Activated T-cell treated with anti-CD3 and anti-CD28 coated beads for 48 hours (primary cell): ENCODE measurements around the gene NEUROG2.

ENCODE experiments used
- DNase-seq: peaks from one replicate; pipeline ENCODE4 v3.0.0-alpha.2; 2020; ENCODE audit warnings: low read depth

Gene NEUROG2

DNA sequence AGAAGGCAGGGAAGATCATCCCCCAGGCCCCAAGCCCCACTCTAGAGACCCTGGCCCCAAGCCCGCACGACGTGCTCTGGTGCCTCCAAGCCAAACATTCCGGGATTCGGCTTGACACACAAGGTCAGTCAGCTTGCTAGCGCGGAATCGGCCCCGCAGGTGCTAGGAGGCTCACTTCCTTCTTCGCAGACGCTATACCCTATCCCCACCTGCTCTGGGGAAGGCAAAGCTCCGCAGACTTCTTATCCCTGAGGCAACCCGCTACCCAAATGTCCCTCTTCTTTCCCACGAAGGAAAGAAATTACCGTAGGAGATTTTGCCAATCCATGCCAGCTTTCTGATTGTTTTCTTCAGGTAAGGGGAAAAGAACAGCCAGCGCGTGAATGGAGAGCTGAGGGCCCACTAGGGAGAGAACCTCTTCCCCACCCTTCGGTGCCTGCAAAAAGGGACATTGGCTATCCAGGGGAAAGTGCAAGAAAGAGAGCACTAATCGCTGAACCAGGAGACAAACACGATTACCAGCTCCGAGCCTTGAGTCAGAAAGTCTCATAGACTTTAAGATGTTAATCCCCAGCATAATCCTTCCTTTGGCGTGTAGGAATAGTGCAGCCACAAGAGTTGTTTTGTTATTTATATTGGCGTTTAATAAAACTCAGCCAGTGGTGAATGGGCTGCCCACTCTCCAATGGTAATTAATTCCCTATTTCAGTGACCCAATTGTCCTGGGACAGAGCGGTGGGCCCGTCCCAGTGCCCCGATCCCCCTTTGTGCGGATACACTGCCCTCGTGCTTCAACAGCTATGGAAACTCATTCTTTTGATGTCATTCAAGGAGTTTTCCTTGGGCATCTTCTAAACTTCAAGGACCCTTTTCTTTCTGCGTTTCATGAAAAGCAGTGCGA is 5.4 kb upstream of the NEUROG2 start:
- DNase-seq, result no peak

DNA sequence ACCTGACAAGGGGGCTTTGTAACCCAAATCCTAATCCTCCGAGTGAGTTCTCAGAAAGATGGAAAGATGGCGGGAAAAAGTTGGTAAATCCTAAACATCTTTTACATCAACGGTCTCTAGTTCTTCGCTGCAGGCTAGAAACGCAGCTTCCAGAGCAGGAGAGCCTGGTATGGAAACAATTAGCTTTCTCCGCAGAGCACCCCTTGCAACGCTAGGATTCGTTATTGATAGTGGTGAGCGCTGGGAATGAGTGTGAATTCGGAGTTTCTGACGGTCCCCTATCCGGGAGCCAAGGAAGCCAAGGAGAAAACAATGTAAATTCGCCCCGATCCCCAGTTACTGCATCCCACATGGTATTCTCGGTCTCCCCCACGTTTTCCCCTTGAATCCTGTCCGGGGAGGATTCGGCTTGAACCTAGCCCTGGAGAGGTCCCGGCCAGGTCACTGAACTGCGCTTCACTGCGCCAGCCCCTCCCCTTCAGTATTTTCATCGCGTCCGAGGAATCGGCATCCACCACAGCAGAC is 4.7 kb upstream of the NEUROG2 start:
- DNase-seq, result no peak

DNA sequence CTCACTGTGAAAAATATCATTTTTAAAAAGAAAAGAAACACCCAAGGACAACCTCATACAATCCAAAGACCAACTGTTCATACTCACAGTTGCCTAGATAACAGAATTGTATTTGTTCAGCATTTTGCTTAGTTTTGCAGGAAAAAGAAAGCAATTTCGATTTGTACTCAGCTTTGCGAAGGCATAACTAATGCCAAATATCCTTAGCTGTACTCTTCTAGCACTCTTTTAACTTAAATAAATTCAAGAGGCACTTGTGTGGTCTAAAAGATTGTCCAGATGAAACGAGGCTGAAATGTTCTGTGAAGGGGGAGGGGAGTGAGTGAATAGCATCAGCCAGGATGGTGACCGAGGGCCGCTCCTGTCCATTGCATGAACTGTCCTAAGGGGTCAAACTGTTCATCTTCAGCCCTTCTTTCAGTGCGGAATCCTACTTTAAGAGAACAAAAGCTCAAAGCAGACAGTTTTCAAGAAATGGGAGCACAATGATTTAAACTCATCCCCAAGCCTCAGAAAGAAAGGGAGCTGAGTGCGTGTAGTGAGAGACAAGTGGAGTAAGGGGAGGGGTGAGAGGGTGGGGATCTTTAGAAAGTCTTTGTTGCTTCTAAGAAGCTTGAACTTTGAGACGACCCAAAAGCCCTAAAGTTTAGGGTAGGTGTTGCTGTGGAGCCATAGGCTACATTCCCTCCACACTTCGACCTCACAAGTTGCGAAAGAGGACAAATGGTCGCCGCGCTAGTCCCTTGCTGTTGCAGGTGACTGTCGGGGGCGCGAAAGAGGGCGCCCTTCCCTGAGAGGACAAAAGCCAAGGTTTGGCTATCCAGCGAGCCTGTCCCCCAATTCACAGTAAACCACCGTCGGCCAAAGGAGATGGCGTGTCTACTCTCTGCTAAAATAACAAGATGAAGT is 4.0 kb upstream of the NEUROG2 start:
- DNase-seq, result no peak

DNA sequence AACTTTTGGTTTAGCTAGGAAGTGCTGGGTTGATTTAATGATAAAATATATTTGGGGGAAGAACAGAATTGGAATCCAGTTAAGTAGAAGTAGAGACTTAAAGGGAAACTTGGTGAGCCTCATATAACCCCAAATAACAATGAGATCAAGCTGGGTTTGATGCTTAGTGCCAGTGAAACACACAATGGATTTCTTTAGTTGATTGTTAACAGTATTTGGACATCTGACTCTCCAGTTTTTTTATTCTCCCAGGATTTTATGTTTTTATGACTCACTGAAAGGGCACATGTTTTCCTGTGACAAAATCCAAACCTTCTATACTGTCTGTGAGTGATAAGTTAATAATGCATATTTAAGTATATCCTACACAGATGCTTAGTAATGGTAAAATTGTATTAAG is 2.7 kb upstream of the NEUROG2 start:
- no peak for DNase-seq

DNA sequence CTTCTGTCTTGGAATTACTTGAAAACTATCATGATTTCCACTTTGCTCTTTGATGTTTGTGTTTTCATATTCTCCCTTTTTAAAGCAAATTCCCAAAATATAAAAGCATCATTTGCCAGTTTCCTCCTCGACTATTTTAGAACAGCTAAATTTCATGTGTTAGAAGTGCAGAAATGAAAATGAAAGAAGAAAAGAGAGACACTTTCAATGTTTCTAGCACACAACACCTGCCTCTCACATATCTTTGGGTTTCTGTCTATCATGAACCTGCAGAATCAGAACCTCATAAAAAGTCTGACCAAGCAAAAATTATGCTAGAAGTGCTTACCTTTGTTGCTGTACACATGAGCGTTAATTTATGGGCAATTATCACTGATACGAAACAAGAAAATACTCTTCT is 1.9 kb upstream of the NEUROG2 start:
- DNase-seq, result no peak

DNA sequence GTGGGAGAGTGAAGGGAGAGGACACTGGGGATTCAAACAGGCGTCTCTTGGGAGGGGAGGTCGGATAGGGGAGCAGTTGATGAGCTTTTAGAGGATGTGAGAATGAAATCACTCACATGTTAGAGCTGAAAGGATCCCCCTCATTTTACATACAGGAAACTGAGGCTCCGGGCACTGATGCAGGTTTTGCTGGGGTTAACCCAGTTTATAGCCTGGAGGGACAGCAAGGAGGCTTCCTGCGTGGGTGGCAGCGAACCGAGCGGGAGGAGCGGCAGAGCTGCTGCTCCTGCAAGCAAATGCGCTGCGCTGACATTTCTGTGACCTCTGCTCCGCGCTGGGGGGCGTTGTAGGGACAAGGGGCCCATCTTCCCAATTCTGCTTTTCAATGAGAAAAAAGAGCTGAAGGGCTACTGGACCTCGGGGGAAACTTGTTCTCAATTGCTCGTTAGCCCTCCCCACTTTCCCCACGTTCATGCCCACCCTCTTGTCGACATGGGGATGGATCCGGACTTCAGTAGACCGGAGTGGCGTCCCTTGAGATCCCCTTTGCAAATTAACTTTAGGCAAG is 1.2 kb upstream of the NEUROG2 start:
- DNase-seq, result no peak

DNA sequence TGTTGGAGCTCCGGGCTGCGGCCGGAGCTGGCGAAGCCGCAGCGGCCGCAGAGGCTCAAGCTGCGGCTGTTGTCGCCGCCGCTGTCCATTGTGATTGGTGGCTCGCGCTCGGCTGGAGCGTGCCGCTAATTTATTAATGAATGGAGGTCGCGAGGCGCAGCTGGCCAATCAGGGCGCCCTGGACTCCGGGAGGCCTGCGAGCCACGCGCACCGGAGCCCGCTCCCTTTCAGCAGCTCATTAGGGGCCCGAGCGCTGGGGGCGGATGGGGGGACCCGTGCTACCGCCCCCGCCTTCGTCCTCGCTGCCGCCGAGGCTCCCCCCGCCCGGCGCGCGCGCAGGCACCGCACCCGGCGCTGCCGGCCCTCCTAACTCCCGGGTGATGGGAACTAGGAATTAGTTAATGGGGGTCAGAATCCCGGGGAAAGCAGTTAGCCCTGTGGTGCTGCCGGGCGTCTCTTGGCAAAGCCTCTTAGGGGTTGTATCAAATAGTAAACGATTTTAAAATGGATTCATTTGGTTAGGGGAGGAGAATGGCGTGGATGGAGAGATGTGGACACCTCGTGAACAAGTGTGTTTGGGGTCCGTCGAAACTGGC is 589 bp upstream of the NEUROG2 start:
- DNase-seq, result no peak

DNA sequence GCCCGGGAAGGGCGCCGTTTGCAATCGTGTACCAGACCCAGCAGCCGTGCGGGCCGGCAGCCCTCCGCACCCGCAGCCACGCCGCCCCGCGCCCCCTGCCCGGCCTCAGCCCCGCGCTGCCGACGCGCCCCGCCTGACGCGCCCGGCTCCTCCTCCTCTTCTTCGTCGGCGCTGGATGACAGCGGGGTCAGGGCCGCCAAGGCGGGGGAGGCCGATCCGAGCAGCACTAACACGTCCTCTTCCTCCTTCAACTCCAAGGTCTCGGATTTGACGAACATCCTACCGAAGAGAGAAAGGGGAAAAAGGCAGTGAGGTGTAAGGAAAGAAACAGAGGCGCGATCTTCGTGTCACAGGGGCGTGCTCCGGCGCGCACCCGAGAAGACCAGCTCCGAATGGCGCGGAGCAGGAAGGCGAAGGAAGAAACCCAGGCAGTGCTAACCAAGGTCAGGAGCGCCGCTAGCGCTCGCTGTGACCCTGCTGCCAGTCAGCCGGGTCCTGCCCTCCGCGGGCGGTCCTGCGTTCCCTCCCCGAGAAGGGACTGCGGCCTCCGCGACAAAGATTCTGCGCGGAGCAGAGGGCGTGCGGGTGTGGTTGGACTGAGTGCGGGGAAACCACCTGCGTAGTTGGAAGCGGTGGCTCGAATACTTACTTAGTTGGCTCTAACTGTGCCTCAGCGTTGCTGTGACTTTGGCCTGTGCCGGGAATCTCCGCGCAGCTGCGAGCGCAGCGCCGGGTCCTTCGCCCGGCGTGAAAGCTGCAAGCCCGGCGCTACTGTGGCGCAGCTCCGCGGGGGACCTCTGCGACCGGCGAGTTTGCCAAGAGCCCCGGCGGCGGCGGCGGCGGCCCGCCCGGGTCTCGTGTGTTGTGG is 548 bp downstream of the NEUROG2 start:
- no peak for DNase-seq

DNA sequence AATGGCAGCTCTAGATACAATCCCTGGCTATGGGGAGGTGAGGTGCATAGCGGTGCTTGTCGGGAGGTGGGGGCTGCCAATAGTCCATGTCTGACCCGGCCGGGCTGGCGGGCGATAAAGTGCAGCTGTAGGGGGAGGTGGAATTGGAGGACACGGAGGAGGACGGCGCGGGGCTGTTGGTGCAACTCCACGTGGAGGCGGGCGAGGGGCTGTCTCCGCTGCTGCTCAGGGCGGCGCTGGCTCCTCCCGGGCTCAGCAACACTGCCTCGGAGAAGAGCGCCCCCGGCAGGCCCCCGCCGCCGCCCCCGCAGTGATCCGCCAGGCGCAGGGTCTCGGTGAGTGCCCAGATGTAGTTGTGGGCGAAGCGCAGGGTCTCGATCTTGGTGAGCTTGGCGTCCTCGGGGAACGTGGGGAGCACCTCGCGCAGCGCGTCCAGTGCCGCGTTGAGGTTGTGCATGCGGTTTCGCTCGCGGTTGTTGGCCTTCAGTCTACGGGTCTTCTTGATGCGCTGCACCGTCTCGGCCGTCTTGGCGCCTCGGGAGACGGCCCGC is 1.3 kb downstream of the NEUROG2 start:
- DNase-seq, result no peak

DNA sequence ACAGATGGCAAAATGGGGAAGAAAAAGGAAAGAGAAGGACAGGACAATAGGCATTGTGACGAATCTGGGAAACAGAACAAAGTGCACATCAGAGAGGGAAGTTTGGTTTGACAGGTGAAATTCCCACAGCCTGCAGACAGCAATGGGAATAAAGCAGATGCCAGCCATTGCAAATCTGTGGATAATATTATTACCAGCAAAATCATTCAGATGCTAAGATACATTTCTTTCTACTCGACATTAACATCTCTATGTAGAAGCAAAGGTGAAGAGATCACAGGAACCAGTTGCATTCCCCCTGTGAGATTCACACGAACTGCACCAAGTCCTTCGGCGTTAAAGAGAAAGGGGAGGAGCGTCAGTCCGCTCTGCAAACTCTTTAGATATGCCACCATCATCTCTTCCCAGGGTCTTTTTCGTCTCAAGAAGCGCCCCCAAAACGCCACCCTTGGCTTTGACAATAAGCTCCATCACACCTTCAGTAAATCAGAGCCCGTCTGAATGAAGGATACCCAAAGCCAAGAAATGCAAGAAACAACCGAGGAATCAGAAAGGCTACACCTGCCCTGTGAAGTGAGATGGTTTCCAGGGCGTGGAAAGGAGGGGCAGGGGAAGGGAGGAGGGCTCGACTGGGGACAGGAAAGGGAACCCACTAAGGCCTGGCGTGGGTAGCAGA is 1.9 kb downstream of the NEUROG2 start:
- DNase-seq, result no peak

DNA sequence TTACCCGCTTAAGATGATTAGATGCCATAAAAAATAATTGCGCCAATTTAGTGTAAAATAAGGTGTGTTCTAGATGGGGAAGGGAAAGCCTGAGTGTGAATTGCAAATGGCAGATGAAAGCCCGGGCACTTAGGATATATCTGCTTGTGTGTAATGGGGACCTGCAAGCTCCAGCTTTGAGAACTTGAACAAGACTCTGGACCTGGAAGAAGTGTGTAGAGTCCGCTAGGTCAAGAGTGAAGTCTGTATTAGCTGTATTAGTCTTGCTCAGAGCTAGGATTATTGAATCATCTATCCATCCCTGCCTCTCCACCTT is 4.2 kb downstream of the NEUROG2 start:
- DNase-seq, result no peak

DNA sequence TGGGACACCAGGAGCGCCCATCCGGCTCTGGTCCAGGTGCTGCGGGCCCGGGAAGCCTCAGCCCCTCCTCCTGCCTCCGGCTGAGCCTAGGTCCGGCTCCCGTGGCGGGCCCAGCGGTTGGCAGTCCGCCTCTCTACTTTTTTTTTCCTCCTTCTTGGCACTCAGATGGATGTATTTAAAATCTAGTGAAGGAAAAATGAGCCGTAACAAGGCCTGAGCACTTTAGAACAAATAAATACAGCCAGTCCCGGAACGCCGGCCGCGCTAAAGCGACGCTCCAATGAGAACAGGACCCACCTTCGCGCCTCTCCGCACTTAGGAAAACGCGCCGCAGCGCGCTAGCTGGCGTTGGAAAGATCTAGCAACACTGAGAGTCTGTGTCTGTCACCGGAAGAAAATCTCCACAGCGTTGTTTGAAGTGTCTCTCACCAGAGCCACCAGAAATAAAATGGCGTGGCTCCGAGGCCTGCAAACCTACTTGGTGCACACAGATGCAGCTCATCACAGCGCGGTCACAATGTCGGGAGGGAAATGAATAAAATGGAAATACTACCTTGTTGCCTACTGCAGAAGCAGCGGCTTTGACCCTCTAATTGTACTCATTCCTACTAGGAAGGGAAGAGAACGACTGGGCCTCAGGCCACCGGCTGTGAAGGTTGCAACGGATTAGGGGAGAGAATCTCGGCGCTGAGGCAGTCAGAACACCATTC is 4.7 kb downstream of the NEUROG2 start:
- DNase-seq, result no peak

DNA sequence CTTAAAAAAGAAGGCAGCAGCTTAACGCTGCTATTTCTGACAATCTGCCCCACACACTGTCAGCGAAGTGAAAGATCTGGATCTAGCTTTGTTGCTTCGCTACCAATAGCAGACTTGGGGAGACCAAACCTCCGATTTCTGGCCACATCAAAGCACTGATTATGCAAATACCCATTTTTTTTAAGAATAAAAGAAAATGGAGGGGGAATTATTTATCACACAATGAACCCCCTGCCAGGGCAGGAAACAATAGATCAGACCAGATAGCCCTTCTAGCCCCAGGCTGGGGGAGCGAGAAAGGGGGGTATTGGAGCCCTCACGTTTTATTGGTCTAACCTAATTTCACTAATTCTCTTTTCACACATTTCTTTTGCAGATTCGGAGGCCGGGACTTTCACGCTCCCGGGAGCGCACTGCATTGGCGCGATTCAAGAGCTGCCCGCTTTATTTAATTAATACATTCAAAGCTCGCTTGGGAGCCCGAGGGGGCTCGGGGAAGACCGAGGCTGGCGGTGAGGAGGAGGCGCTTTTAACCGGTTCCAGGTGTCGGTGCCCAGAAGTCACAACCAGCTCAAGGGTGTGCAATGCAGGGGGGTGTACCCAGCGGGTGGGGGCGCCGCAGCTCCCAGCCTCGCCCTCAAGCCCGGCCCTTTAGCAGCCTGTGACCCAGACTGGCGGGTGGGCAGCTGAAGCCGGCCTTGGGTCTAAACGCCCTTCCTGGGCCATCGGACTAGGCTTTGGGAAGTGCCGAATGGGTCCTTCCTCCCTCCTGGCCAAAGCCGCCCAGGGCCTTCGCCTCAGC is 5.5 kb downstream of the NEUROG2 start:
- no peak for DNase-seq

DNA sequence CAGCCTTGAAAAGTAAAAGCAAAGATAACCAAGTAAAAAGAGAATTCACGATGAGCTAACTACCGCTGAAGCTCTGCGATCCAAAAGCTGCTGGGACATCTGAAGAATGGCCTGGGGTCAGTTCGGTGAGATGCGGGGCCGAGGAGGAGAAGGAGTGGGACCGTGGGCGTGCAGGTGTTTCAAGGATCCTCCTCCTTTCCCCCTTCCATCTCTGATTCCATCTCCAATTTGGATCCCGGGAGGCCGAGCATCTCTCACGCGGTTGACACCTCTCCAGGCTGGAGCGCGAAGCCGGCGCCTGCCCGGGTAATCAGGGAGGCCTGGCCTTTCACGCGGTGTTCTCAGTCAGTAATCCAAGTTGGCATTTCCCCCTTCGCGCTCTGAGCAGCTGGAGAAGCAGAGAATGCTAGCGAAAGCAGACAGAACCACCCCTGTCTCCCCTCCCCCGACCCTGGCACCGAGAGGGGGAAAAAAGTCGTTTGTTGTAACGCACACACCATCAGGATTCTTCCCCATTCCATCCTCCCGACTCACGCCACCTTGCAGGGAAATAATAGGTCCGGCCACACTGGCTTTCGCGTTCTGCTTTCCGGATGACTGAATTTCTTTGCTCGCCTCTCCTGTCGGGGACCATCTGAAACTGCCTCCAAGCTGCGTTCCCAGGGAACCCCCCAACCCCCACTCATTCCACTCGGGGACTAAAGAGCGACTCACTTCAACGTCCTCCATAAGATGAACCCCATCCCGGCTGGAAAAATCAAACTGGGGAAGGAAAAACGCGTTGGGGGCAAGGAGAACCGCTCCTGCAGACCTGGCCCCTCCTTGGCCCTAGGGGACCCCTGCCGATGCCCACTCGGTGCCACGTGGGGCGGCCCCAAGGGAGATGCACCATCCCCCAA is 6.5 kb downstream of the NEUROG2 start:
- DNase-seq, result no peak

DNA sequence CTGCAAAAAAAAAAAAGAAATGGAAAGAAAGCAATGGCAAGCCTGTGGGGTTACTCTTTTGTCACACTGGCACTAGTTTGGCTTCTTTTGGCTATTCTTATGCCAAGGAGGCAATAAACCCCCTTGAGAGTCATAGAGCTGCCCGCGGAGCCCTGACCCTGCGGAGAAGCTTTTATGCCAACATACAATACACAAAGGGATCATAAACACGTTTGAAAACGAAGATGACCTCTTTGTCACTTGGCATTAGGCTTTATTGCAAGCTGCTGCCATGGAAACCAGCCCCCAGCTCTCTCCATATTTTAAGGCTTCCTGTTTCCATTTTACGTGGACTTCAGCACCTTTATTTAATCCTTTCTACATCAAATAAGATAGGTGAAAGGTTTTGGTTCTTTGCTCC is 7.6 kb downstream of the NEUROG2 start:
- DNase-seq, result no peak

DNA sequence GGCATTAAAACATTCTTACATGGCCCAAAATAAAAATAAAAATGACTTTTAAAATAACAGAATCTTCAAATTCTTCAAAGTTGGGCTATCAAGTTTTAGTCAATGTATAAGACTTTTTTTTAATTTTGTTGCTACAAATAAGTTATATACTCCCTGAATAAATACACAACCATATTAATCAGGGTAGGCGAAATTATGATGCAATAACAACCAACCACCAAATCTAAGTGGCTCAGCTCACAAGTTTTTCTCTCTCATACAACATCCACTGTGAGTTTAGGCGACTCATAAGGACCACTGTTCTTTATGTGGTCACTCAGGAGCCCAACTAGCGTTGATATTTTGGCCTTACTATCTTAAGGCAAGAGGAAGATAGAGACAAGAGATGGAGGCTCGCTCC is 11.2 kb downstream of the NEUROG2 start:
- DNase-seq, result no peak

DNA sequence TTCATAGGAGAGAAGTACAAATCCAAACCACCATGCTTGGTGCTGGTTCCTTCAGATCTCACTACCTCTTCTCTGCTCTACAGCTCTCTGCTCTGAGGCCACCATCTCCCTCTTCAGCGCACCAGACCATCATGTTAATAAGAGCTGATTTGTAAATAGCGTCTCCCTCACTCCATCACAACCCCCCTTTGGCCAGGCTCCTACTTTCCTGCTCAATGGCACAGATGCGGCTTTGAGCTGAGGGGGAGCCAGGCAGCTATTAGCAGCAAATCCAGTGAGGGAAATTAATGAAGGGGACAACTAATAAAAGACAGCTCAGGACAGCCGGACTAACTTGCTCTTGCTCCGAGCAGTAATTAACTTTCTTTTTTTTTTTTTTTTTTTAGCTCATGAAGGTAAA is 13.1 kb downstream of the NEUROG2 start:
- no peak for DNase-seq

DNA sequence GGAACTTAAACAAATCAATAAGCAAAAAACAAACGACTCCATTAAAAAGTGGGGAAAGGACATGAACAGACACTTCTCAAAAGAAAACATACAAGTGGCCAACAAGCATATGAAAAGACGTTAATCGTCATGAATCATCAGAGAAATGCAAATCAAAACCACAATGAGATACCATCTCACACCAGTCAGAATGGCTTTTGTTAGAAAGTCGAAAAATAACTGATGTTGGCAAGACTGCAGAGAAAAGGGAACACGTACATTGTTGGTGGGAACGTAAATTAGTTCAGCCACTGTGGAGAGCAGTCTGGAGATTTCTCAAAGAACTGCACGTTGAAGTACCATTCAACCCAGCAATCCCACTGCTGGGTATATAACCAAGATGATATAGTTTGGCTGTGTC is 23.7 kb downstream of the NEUROG2 start:
- no peak for DNase-seq
